GM12892 (cell line): ENCODE results near the gene RPS14.

Experiments used
- POLR2A ChIP-seq: IDR thresholded peaks from 2 replicates; pipeline ENCODE4 v1.6.1; 2011; ENCODE audit warnings: low read depth, low read length, control low read depth
- POLR2AphosphoS5 ChIP-seq: IDR thresholded peaks from 2 replicates; pipeline ENCODE4 v1.6.1; 2011; ENCODE audit warnings: low read depth, low read length, control low read depth

DNA sequence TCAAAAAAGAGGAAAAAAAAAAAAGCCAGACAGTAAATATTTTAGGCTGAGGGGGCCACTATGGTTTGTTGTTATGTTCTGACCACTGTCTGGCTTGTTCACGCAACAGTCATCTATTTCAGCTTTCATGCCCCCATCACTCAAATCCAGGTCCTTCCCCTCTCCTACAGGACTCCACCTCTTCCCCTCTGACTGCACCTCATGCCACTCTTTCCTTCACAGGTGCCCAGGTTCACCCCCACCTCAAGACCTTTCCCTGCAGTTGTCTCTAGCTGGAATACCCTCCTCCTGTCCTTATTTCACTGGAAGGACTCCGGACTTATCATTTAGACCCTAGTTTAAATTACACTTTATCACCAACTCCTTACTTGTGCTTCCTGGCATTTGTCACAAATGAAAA is 3.5 kb downstream of the RPS14 start:
- no peak for TF ChIP-seq POLR2A
- no peak for TF ChIP-seq POLR2AphosphoS5
